ENCODE results near the gene SH3BP4.
"Not testable (repeated sequence)": the region's sequence is repeated elsewhere in the genome, so short reads cannot be mapped to it uniquely, and the experiment has no call there.

SH3BP4 gene

GRCh38 chr2:235044501-235045271 is 92.9 kb downstream of the SH3BP4 start:
- no peak for DNase-seq

GRCh38 chr2:235045336-235045972 is 93.6 kb downstream of the SH3BP4 start:
- DNase-seq = no peak

- DNase-seq = no peak
Measured at GRCh38 chr2:235045973-235046343, 94.1 kb downstream of the SH3BP4 start.

- DNase-seq = no peak
Measured at GRCh38 chr2:235046589-235046988, 94.8 kb downstream of the SH3BP4 start.

GRCh38 chr2:235047171-235048160 is 95.6 kb downstream of the SH3BP4 start:
- no peak for DNase-seq

GRCh38 chr2:235048549-235048948 is 96.7 kb downstream of the SH3BP4 start:
- no peak for DNase-seq

- DNase-seq = no peak
Measured at GRCh38 chr2:235049069-235049468, 97.3 kb downstream of the SH3BP4 start.

- no peak for DNase-seq
Measured at GRCh38 chr2:235049719-235050118, 97.9 kb downstream of the SH3BP4 start.

- DNase-seq = peak; percentile 90
Measured at GRCh38 chr2:235050980-235051351, 99.1 kb downstream of the SH3BP4 start.

- DNase-seq = no peak
Measured at GRCh38 chr2:235051436-235052260, 99.8 kb downstream of the SH3BP4 start.

GRCh38 chr2:235052514-235053354 is 100.9 kb downstream of the SH3BP4 start:
- no peak for DNase-seq

- no peak for DNase-seq
Measured at GRCh38 chr2:235053651-235054050, 101.8 kb downstream of the SH3BP4 start.

- DNase-seq = no peak
Measured at GRCh38 chr2:235054475-235054874, 102.7 kb downstream of the SH3BP4 start.

- DNase-seq = no peak
Measured at GRCh38 chr2:235054919-235055318, 103.1 kb downstream of the SH3BP4 start.

GRCh38 chr2:235055891-235056516 is 104.2 kb downstream of the SH3BP4 start:
- DNase-seq = no peak

GRCh38 chr2:235056768-235057167 is 105.0 kb downstream of the SH3BP4 start:
- no peak for DNase-seq

GRCh38 chr2:235057616-235058015 is 105.8 kb downstream of the SH3BP4 start:
- DNase-seq = not testable (repeated sequence)

GRCh38 chr2:235059161-235059560 is 107.3 kb downstream of the SH3BP4 start:
- no peak for DNase-seq

- DNase-seq = no peak
Measured at GRCh38 chr2:235061656-235062055, 109.8 kb downstream of the SH3BP4 start.

- no peak for DNase-seq
Measured at GRCh38 chr2:235063471-235063961, 111.7 kb downstream of the SH3BP4 start.

GRCh38 chr2:235064976-235065375 is 113.2 kb downstream of the SH3BP4 start:
- no peak for DNase-seq
